OCI-M2 (cell line): ENCODE data around the gene CBFB.

Source experiments
- DNase-seq: peaks from one replicate; lab custom pipeline; 2025; ENCODE audit not compliant: unreplicated experiment; lab: John Stamatoyannopoulos, UW

Gene CBFB

DNA sequence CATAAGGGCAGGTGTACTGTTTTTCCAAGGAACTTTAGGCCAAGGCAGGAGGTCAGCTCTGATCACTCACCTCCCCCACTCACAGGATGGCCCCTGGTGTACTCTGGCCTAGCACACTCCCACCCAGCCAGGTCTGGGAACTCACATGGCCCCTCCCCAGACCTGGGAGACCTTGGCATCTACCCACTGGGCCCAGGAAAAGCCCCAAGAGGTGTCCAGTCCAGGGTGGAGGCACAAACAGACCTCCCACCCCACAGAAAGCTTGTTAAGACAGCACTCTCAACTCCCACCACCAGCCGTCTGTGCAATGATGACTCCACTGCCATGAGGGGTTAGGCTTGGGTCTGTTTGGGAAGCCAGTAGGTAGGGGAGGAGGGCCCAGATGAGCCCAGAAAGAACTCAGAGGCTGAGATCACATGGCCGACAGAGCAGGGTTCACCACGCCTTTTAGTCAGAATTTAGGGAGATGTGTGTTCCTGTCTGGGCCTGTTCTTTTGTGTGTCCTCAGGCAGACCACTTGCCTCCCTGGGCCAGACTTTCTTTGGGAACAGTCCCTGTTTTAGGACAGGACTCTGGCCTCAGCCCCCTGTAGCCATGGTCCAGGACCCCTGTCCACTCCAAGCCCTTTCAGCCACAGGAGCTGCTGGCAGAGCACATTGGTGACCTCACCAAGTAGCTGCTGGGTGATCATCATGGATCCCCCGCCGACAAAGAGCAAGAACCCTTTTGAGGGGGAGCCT lies 12.1 kb upstream of the CBFB start:
- DNase-seq = no peak

- no peak for DNase-seq
Measured at GRCh38 chr16:67017421-67017750, 11.6 kb upstream of the CBFB start.

DNA sequence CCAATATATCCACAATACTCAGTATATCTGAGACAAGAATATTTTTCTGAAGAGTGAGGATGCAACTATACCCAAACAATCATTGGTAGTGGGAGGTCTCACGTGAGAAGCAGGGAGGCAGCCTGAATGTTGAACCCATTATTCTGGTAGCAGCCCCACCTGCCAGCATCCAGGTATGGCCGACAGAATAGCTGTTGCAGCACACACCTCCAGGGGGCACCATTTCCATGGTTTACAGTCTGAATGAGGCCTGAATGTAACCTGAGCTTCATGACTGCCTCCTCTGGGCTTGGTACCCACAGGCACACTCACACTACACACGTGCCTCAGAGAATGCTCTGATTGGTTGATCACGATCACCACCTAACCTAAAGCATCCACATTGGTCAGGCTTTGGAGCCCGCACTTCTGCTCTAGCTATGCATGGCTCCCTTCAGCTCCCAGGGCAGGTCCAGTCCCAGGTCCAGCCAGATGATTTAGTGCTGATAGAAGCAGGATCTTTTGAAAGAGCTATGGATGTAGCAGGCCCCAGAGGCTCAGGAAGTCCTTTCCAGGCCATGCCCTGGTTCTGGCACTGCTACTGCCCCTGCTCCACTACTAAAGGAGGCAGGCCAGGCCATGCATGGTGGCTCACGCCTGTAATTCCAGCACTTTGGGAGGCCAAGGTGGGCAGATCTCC lies 11.0 kb upstream of the CBFB start:
- peak; percentile 53 for DNase-seq

- DNase-seq = no peak
Measured at GRCh38 chr16:67019171-67019570, 9.8 kb upstream of the CBFB start.

DNA sequence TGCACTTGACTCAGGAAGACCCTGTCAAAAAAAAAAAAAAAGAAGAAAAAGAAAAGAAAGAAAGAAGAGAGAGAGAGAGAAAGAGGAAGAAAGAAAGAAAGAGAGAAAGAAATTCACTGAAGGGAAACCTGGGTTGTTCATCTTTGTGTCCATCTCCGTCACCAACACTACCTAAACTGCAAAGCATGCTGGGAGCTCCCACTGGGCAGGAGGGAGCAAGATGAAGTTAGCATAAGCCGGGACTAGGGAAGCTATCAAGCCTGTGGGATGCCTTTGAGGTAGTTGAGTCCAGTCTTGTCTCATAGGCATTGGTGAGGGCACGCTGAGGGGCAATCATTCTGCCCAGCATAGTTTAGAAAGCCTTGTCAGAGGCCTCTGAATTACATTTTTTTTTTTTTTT lies 7.6 kb upstream of the CBFB start:
- no peak for DNase-seq

- DNase-seq = no peak
Measured at GRCh38 chr16:67022531-67023214, 6.3 kb upstream of the CBFB start.

- no peak for DNase-seq
Measured at GRCh38 chr16:67023689-67024088, 5.3 kb upstream of the CBFB start.

DNA sequence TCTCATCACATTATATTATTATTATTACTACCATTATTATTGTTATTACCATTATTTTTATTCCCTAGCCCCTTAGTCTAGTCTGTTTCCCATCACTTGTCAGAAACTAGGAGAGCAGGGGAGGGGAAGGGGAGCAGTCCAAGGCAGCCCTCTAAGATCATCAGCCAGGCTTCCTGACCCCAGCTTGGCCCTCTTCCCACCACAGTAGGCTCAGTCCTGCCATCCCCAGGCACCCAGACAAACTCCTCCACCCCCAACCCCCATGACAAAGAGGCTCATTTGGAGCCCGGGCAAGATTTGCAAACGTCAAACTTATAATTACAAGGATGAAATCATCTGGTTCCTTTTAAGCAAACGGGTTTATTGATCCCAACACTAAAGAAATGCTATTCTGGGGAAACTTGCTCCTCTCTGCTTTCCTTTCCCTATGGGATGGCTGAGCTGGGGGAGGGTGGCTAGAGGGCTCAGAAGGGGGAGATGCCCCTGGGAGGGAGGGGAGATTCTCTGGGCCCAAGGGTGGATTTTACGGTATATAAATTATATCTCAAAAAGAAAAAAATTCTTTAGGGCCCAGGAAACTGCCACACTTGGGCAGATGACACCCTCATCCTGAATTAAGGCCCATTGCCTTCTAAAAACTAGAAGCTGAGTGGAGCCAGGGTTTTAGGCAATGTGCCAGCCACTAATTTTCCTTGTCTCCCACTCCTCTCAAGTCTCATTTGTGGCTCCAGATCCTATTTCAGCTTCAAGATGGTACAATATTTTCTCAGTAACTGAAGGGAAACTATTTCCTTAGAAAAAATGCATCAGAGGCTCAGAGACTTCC lies 4.4 kb upstream of the CBFB start:
- DNase-seq = no peak

GRCh38 chr16:67025210-67025550 lies 3.8 kb upstream of the CBFB start:
- DNase-seq = no peak

GRCh38 chr16:67026570-67026969 lies 2.4 kb upstream of the CBFB start:
- no peak for DNase-seq

GRCh38 chr16:67027046-67027445 lies 1.9 kb upstream of the CBFB start:
- DNase-seq = no peak

DNA sequence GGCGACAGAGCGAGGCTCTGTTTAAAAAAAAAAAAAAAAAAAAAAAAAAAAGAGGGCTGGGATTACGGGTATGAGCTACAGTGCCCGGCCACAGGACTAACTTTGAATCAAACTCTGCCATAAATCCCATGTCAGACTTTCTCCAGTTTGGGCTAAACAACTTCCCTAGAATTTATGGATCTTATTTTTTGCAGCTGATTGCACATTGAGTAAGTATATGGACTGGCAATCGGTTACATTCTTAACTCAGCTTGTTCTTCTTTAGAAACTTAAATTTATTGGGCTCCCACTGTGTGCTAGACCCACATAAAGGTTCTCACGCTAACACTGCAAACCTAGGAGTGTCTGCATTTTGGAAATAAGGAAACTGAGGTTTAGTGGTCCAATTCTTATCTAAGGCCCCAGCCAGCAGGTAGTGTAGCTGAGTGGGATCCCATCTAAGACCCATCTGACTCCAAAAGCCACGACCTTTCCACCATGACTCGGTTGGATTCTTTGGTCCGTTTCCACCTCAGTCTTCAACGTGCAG lies 718 bp upstream of the CBFB start:
- DNase-seq = no peak

GRCh38 chr16:67029254-67030096 lies 526 bp downstream of the CBFB start:
- no peak for DNase-seq

- no peak for DNase-seq
Measured at GRCh38 chr16:67030221-67030962, 1.4 kb downstream of the CBFB start.

DNA sequence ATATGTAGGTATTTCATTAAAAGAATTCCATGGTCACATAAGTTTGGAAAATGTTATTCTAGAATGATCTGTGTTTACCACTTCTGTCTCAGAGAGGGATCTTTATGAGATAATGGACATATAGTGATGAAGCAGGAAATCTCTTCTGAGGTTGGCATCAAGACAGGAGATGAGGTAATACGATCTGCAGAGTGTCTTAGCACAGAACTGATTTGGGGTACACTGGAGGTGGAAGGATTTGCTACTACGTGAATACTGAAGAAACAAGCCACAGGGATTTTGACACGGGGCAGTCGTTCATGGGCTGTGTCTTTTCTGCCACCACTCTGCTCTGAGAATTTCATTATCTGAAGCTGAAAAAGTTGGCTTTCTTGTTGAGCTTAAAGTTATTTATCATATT lies 5.5 kb downstream of the CBFB start:
- DNase-seq = no peak

- DNase-seq = no peak
Measured at GRCh38 chr16:67035364-67035763, 6.4 kb downstream of the CBFB start.

GRCh38 chr16:67036323-67036741 lies 7.4 kb downstream of the CBFB start:
- DNase-seq = no peak

DNA sequence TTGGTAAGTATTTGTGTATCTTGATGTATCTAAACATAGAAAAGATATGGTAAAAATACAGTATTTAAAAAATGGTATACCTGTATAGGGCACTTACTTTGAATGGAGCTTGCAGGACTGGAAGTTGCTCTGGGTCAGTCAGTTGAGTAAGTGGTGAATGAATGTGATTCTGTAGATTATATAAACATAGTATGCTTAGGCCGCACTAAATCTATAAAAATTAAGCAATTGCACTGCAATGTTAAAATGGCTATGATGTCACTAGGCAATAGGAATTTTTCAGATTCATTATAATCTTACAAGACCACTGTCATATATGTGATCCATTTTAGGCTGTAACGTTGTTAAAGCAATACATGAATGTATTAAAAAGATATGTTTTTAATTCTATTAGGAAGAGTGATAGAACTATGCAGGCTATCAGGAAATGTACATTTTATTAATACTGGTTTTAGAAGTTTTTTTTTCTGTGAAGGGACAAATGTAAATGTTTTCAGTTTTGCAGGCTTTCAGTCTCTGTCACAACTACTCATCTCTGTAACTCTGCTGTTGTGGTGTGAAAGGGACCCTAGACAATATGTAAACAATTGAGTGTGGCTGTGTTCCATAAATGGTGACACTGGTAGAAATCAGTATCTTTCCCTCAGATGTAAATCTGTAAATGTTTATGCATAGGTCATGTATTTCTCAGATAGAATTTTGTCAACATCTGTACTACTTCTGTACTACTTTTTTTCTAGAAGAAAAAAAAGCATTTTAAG lies 10.5 kb downstream of the CBFB start:
- DNase-seq = no peak

- no peak for DNase-seq
Measured at GRCh38 chr16:67040166-67040565, 11.2 kb downstream of the CBFB start.
